H1 (cell line): ENCODE data around the gene ZNF75A. TPM values are rescaled to one million over a fixed set of nuclear protein-coding genes. Genes with fewer than 3 reads are reported as not detected.

Source experiments
- CTCF ChIA-PET: fragments of 300-600 bp; sonication (Branson Sonifier 250); formaldehyde crosslinking; loops from one replicate; lab custom pipeline; 2021; ENCODE audit not compliant: partially characterized antibody; lab: Charles Lee
- POLR2A ChIA-PET: fragments of 300-600 bp; sonication (Branson Sonifier 250); formaldehyde crosslinking; loops from one replicate; lab custom pipeline; 2021; ENCODE audit warnings: inconsistent platforms; ENCODE audit not compliant: partially characterized antibody; lab: Charles Lee
- DNase-seq, 2 experiments: peaks; one replicate each; pipeline versions ENCODE4 v3.0.0 to v3.0.0-alpha.2; 2010 to 2022; ENCODE audit warnings: low spot score in 2 of 2, low read depth in 1 of 2, mixed read lengths in 1 of 2
- FAIRE-seq: peaks from 2 replicates; lab custom pipeline; 2011; peaks lifted over from hg19 to GRCh38; lab: Jason Lieb, UNC
- H2AFZ ChIP-seq: 2 replicates; pipeline ENCODE4 v1.8.1; 2012; ENCODE audit warnings: low read length, inconsistent platforms
- H2AK5ac ChIP-seq: 2 replicates; pipeline ENCODE4 v1.6.1; 2013; ENCODE audit warnings: low read depth, low read length
- H2BK120ac ChIP-seq: replicated peaks from 2 replicates; pipeline ENCODE3; 2013; ENCODE audit warnings: low read depth, low read length, inconsistent platforms
- H2BK12ac ChIP-seq: 2 replicates; pipeline ENCODE4 v1.6.1; 2013; ENCODE audit warnings: low read depth, low read length
- H2BK15ac ChIP-seq: 2 replicates; pipeline ENCODE4 v1.6.1; 2013; ENCODE audit warnings: low read length
- H2BK20ac ChIP-seq: 2 replicates; pipeline ENCODE4 v1.6.1; 2013; ENCODE audit warnings: low read length
- H2BK5ac ChIP-seq: 2 replicates; pipeline ENCODE4 v1.6.1; 2013; ENCODE audit warnings: low read depth, low read length
- H3K14ac ChIP-seq: 2 replicates; pipeline ENCODE4 v1.6.1; 2013; ENCODE audit warnings: inconsistent platforms; ENCODE audit not compliant: insufficient read length
- H3K18ac ChIP-seq: 2 replicates; pipeline ENCODE4 v1.6.1; 2013; ENCODE audit warnings: low read length; ENCODE audit errors: extremely low read depth
- H3K23ac ChIP-seq: 2 replicates; pipeline ENCODE4 v1.6.1; 2013; ENCODE audit warnings: inconsistent platforms; ENCODE audit not compliant: insufficient read length
- H3K23me2 ChIP-seq: 2 replicates; pipeline ENCODE4 v1.6.1; 2013; ENCODE audit warnings: low read depth, low read length
- H3K27ac ChIP-seq: 2 replicates; pipeline ENCODE4 v1.6.1; 2011; ENCODE audit warnings: low read depth, low read length, inconsistent platforms
- H3K27me3 ChIP-seq, 4 experiments: replicated peaks in 1 of 4; 1 replicate in 1 of 4; 2 replicates in 3 of 4; pipeline versions ENCODE4 v1.6.1 to v1.8.1; 2011 to 2013; ENCODE audit warnings: low read length in 3 of 4, mild to moderate bottlenecking in 3 of 4, inconsistent platforms in 2 of 4, mixed read lengths in 2 of 4, moderate library complexity in 1 of 4; ENCODE audit not compliant: control insufficient read depth in 3 of 4, insufficient read depth in 3 of 4; ENCODE audit errors: extremely low read depth in 1 of 4
- H3K36me3 ChIP-seq, 4 experiments: 2 replicates each; pipeline versions ENCODE4 v1.6.1 to v1.8.1; 2011 to 2013; ENCODE audit warnings: mild to moderate bottlenecking in 4 of 4, low read length in 3 of 4, moderate library complexity in 2 of 4, control low read depth in 1 of 4, inconsistent platforms in 1 of 4; ENCODE audit not compliant: insufficient read depth in 4 of 4, control insufficient read depth in 2 of 4
- H3K4ac ChIP-seq: replicated peaks from 2 replicates; pipeline ENCODE3; 2013; ENCODE audit warnings: low read length, low read depth, mixed read lengths, inconsistent platforms; ENCODE audit not compliant: insufficient read length
- H3K4me1 ChIP-seq, 4 experiments: replicated peaks in 1 of 4; 1 replicate in 1 of 4; 2 replicates in 3 of 4; pipeline versions ENCODE4 v1.6.1 to v1.8.1; 2011 to 2013; ENCODE audit warnings: low read length in 3 of 4, inconsistent platforms in 2 of 4, mixed read lengths in 1 of 4; ENCODE audit not compliant: insufficient read depth in 4 of 4, control insufficient read depth in 3 of 4
- H3K4me2 ChIP-seq, 2 experiments: 2 replicates each; pipeline versions ENCODE4 v1.6.1 to v1.8.1; 2011 to 2013; ENCODE audit warnings: low read depth in 2 of 2, low read length in 2 of 2, control low read depth in 1 of 2, inconsistent platforms in 1 of 2, mild to moderate bottlenecking in 1 of 2; ENCODE audit not compliant: insufficient read depth in 1 of 2
- H3K4me3 ChIP-seq, 4 experiments: fragments of 200-600, 300-600 bp in 1 of 4; sonication (generic), shearing (Covaris generic), sonication (Bioruptor Twin) in 1 of 4; 2 replicates each; pipeline versions ENCODE4 v1.5.1 to v1.8.1; 2011 to 2016; ENCODE audit warnings: low read length in 4 of 4, low read depth in 3 of 4, control low read depth in 2 of 4, inconsistent platforms in 2 of 4, mild to moderate bottlenecking in 2 of 4, mixed read lengths in 1 of 4, moderate library complexity in 1 of 4; ENCODE audit not compliant: insufficient read depth in 2 of 4; ENCODE audit errors: extremely low read depth in 1 of 4
- H3K56ac ChIP-seq: replicated peaks from 2 replicates; pipeline ENCODE3; 2013; ENCODE audit warnings: low read depth, mild to moderate bottlenecking, mixed read lengths, low read length, inconsistent platforms; ENCODE audit not compliant: insufficient read length
- H3K79me1 ChIP-seq: 2 replicates; pipeline ENCODE4 v1.6.1; 2013; ENCODE audit warnings: low read depth, low read length, control low read depth
- H3K79me2 ChIP-seq, 2 experiments: 2 replicates each; pipeline versions ENCODE4 v1.6.1 to v1.8.1; 2012 to 2013; ENCODE audit warnings: low read length in 2 of 2, mild to moderate bottlenecking in 2 of 2, inconsistent platforms in 1 of 2; ENCODE audit not compliant: insufficient read depth in 2 of 2, control insufficient read depth in 1 of 2
- H3K9ac ChIP-seq, 4 experiments: replicated peaks in 1 of 4; 1 replicate in 1 of 4; 2 replicates in 3 of 4; pipeline versions ENCODE4 v1.6.1 to v1.8.1; 2011 to 2013; ENCODE audit warnings: low read depth in 3 of 4, low read length in 3 of 4, control low read depth in 2 of 4, mild to moderate bottlenecking in 2 of 4, moderate library complexity in 2 of 4, inconsistent platforms in 1 of 4; ENCODE audit errors: extremely low read depth in 1 of 4
- H3K9me3 ChIP-seq, 2 experiments: 2 replicates each; pipeline versions ENCODE4 v1.6.1 to v1.8.1; 2012 to 2013; ENCODE audit warnings: mild to moderate bottlenecking in 2 of 2, moderate library complexity in 2 of 2, control low read depth in 1 of 2, inconsistent platforms in 1 of 2, low read depth in 1 of 2, low read length in 1 of 2, mixed read lengths in 1 of 2; ENCODE audit not compliant: insufficient read depth in 2 of 2
- H4K20me1 ChIP-seq, 2 experiments: replicated peaks in 1 of 2; 2 replicates each; pipeline versions ENCODE3 to v1.8.1; 2011 to 2013; ENCODE audit warnings: inconsistent platforms in 2 of 2, low read length in 2 of 2, mild to moderate bottlenecking in 1 of 2; ENCODE audit not compliant: insufficient read depth in 2 of 2, control insufficient read depth in 1 of 2
- H4K5ac ChIP-seq: 2 replicates; pipeline ENCODE4 v1.6.1; 2013; ENCODE audit warnings: low read length, low read depth, mixed read lengths, inconsistent platforms; ENCODE audit not compliant: insufficient read length
- H4K8ac ChIP-seq: 2 replicates; pipeline ENCODE4 v1.8.0; 2013; ENCODE audit warnings: mild to moderate bottlenecking, moderate library complexity, low read length, inconsistent platforms; ENCODE audit not compliant: insufficient read depth; ENCODE audit errors: extremely low read depth
- H4K91ac ChIP-seq: replicated peaks from 2 replicates; pipeline ENCODE3; 2013; ENCODE audit warnings: low read length, mixed read lengths, inconsistent platforms; ENCODE audit not compliant: insufficient read length
- BACH1 ChIP-seq: IDR thresholded peaks from 2 replicates; pipeline ENCODE4 v1.6.1; 2012; ENCODE audit warnings: low read length, improper control_type of control experiment
- EP300 ChIP-seq, 2 experiments: IDR thresholded peaks; 1 replicate in 1 of 2; 2 replicates in 1 of 2; pipeline ENCODE4 v1.6.1; 2011 to 2012; ENCODE audit warnings: low read depth in 2 of 2, low read length in 2 of 2, mild to moderate bottlenecking in 2 of 2, borderline replicate concordance in 1 of 2, inconsistent platforms in 1 of 2, moderate library complexity in 1 of 2
- GTF2F1 ChIP-seq: IDR thresholded peaks from 2 replicates; pipeline ENCODE4 v1.6.1; 2012; ENCODE audit warnings: low read depth, low read length, improper control_type of control experiment, borderline replicate concordance
- HDAC6 ChIP-seq: IDR thresholded peaks from one replicate; pipeline ENCODE4 v1.7.1; 2012; ENCODE audit warnings: low read depth, mild to moderate bottlenecking, inconsistent platforms, low read length, moderate library complexity
- KDM1A ChIP-seq: fragments of 200-600, 300-600 bp; sonication (generic); IDR thresholded peaks from 2 replicates; pipeline ENCODE4 v1.7.1; 2016; ENCODE audit warnings: mild to moderate bottlenecking, low read length, borderline replicate concordance
- KDM5A ChIP-seq: fragments of 200-600 bp; IDR thresholded peaks from 2 replicates; pipeline ENCODE4 v1.7.1; 2012; ENCODE audit warnings: mild to moderate bottlenecking, low read length, inconsistent platforms, mixed read lengths
- MAFK ChIP-seq: IDR thresholded peaks from 2 replicates; pipeline ENCODE4 v1.6.1; 2012; ENCODE audit warnings: low read depth, mild to moderate bottlenecking, improper control_type of control experiment, low read length
- SUZ12 ChIP-seq: fragments of 200-600 bp; sonication (generic); IDR thresholded peaks from 2 replicates; pipeline ENCODE4 v1.6.1; 2012; ENCODE audit warnings: mild to moderate bottlenecking, inconsistent platforms, low read length, moderate library complexity, mixed read lengths
- polyA plus RNA-seq, 7 experiments: library from polyadenylated mRNA; depleted of rRNA in 3 of 7; stranded (reverse) in 5 of 7; unstranded in 2 of 7; fragments of >200 nt in 5 of 7; fragments of 200-250 nt in 2 of 7; gene quantifications; 1 replicate in 5 of 7; 2 replicates in 1 of 7; 4 replicates in 1 of 7; pipeline versions ENCODE4 v1.2.1 to v1.2.3, GENCODE V29; 2011 to 2013; ENCODE audit warnings: missing spikeins in 2 of 7, mixed read lengths in 2 of 7
- total RNA-seq: library from RNA; stranded (reverse); fragmentation: NEBNext Ultra II Directional; extraction: Animal tissue kit (Norgen Biotek cat#: 25700); gene quantifications from 2 replicates; pipeline ENCODE4 v1.2.1, GENCODE V29; 2021
- TF ChIP-seq, protein P1 (sequence below), 3 experiments: IDR thresholded peaks; 1 replicate in 2 of 3; 2 replicates in 1 of 3; pipeline versions ENCODE4 v1.5.1 to v1.6.1; 2011; ENCODE audit warnings: low read length in 3 of 3, mild to moderate bottlenecking in 3 of 3, inconsistent platforms in 2 of 3, low read depth in 1 of 3, moderate library complexity in 1 of 3; ENCODE audit not compliant: insufficient read depth in 1 of 3; ENCODE audit errors: control extremely low read depth in 1 of 3

The ZNF75A gene
- total and polyA plus RNA-seq, 2 of the 8 experiments (the other 6 are each of a cell fraction or from before 2014, with no cell fraction given): 9.3 to 30.0 TPM

DNA sequence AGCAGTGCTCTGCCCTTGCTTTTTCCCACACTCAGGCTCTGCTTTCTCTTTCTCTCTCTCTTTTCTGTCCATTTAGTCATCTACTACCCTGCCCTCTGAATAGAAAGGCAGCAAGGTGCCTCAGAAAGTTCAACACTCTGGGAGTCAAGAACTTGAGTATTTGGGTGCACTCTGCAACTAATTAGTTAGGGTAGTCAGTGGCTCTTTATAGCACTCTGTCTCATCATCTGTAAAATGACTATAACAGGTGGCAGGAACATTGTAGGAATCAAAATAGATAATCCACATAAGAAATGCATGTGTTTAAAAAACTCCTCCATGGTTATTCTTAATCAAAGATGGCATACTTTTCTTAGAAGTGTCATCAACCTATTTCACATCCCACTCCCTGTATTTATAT is 57.6 kb downstream of the ZNF75A start:
- CTCF ChIA-PET: no interaction called here
- Histone ChIP-seq H3K4me1 (no peaks in the 10 kb centered on the region), H3K4ac (no peak overlapping the region)

More for the DNA sequence above, 57.6 kb downstream of the ZNF75A start:
- H3K9me3 ChIP-seq: peaks cover 13 to 22% of the 10 kb centered on the region in 2 experiments
- H3K27ac ChIP-seq: no peak overlapping the region
- no peak overlapping the region for H2AK5ac ChIP-seq
- POLR2A ChIA-PET: no interaction called here
- FAIRE-seq (no peak), DNase-seq (no peak)
- H3K79me2 ChIP-seq: no peaks in the 10 kb centered on the region
- H4K20me1 ChIP-seq: no peaks in the 10 kb centered on the region
- no peak overlapping the region for H2BK20ac ChIP-seq
- no peak overlapping the region for H3K9ac ChIP-seq
- no peaks in the 10 kb centered on the region for H3K36me3 ChIP-seq
- no peak overlapping the region for H2AFZ ChIP-seq
- no peak overlapping the region for H4K5ac ChIP-seq
- no peak overlapping the region for H4K91ac ChIP-seq
- H3K14ac ChIP-seq: no peak overlapping the region
- no peak overlapping the region for H2BK15ac ChIP-seq
- H3K79me1 ChIP-seq: no peaks in the 10 kb centered on the region
- H3K23ac ChIP-seq: no peak overlapping the region
- no peak overlapping the region for H3K56ac ChIP-seq
- no peak overlapping the region for H2BK12ac ChIP-seq
- TF ChIP-seq KDM5A (no peak), GTF2F1 (no peak), KDM1A (no peak), BACH1 (no peak), SUZ12 (no peak), MAFK (no peak), EP300 (IDR thresholded peaks at IDR 0.05; ENCODE audit: borderline replicate concordance in 1 of 2, low read depth in 2 of 2, low read length in 2 of 2) (no peak), HDAC6 (no peak)
- TF ChIP-seq, protein P1, sequence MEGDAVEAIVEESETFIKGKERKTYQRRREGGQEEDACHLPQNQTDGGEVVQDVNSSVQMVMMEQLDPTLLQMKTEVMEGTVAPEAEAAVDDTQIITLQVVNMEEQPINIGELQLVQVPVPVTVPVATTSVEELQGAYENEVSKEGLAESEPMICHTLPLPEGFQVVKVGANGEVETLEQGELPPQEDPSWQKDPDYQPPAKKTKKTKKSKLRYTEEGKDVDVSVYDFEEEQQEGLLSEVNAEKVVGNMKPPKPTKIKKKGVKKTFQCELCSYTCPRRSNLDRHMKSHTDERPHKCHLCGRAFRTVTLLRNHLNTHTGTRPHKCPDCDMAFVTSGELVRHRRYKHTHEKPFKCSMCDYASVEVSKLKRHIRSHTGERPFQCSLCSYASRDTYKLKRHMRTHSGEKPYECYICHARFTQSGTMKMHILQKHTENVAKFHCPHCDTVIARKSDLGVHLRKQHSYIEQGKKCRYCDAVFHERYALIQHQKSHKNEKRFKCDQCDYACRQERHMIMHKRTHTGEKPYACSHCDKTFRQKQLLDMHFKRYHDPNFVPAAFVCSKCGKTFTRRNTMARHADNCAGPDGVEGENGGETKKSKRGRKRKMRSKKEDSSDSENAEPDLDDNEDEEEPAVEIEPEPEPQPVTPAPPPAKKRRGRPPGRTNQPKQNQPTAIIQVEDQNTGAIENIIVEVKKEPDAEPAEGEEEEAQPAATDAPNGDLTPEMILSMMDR (IDR thresholded peaks at IDR 0.05; ENCODE audit: control extremely low read depth in 1 of 3, insufficient read depth in 1 of 3, low read depth in 1 of 3, low read length in 3 of 3): no peak
- H3K4me2 ChIP-seq: no peak overlapping the region
- no peaks in the 10 kb centered on the region for H3K23me2 ChIP-seq
- no peak overlapping the region for H2BK5ac ChIP-seq
- H3K4me3 ChIP-seq: no peak overlapping the region
- H4K8ac ChIP-seq: no peak overlapping the region
- no peaks in the 10 kb centered on the region for H3K27me3 ChIP-seq
- no peak overlapping the region for H2BK120ac ChIP-seq
- H3K18ac ChIP-seq: no peak overlapping the region
